NK-92 treated with Interleukin-12 subunit alpha and Interleukin-12 subunit beta, amount 100 ng/mL, for 24 hours (cell line): ENCODE measurements around the gene FSTL4.

Experiments
- DNase-seq: peaks from one replicate; lab custom pipeline; 2025; lab: John Stamatoyannopoulos, UW

Gene FSTL4

DNA sequence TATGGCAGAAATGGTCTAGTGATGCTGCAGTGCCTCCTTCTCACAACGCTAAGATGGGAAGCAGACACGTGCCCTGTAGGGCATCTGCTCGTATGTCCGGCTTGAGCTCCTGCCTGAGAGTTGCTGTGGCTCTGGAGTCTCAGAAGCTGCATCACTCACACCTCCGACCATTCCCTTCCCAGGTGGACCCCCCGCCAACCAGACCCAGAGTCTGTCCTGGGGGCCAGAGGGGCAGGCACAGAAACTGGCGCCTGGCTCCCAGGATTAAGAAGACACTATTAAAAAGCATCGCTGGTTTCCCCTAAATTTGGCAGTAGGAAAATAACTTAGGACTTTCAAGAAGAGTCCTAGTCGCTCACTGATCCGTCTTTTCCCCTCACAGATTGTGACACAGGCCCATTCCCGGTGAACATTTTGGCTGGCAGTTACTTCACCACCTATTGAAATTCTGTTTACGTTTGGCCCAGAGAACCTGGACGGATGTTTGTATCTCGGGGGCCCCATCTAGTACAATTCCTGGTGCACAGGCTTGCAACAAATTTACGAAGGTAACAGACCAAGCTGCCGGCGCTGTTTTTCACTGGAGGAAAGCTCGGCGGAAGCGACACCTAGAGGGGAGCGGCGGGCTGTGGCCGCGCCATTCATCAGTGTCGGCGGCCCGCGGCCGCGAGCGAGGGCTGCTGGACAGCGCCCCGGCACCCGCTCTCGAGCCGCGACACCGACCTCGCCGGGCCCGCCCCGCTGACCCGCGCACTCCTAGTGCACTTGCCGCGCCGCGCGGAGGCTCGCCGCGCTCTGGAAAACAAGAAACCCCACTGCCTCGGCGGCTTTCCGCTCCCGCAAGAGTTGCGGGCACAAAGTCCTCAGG lies 1.6 kb downstream of the FSTL4 start:
- no peak for DNase-seq

DNA sequence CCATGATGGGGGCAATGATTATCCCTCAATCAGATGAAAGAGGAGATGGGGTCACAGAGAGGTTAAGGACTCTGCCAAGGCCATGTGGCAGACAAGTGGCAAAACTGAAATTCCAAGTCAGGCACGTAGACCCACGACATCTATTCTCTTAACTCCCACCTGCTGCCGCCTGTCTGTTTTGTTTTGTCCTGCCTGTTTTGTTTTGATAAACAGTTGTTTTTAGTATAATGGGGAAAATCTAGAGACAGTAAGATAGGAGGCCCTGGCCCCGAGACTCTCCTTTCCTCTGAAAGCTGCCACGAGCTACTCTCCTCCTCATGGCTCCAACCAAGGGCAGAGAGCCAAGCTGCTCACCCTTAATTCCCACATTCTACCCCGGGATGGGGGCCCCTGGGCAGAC lies 4.9 kb downstream of the FSTL4 start:
- DNase-seq = no peak

DNA sequence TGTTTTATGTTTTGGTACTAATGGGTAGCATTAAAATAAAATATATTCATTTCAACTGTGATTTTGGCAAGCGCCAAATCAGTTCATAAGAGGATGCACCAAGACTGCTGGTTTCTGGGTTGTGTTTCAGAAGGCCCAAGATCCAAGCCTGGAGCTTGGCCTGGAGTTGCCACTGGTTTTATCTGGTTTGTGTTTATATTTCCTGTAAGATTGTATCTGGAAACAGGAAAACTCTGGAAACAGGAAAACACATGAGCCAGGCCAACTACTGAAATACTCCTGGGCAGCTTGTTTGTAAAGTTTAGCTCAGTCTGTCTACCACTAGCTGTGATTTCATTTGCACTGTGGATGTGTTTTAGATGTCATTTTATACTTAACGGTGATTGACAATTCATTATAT lies 5.5 kb downstream of the FSTL4 start:
- DNase-seq = no peak

DNA sequence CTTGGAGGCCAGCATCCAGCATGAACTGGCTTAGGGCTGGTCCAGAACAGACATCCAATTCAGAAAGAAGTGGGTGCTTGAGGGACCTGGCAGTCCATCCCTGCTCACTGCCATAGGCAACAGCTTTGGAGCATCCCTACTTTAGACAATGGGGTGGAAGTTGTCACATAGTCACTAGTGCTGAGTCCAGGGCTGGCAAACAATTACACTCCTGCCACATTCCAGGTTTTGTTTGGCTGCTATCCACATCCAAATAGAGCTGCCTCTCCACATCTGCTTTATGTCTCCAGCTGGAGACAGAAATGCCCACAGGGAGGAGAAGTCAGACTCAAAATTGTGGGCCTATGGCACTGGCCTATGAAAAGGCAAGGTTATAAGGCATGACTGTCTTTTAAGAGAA lies 7.0 kb downstream of the FSTL4 start:
- DNase-seq = no peak

GRCh38 chr5:133603711-133604110 lies 8.6 kb downstream of the FSTL4 start:
- no peak for DNase-seq

DNA sequence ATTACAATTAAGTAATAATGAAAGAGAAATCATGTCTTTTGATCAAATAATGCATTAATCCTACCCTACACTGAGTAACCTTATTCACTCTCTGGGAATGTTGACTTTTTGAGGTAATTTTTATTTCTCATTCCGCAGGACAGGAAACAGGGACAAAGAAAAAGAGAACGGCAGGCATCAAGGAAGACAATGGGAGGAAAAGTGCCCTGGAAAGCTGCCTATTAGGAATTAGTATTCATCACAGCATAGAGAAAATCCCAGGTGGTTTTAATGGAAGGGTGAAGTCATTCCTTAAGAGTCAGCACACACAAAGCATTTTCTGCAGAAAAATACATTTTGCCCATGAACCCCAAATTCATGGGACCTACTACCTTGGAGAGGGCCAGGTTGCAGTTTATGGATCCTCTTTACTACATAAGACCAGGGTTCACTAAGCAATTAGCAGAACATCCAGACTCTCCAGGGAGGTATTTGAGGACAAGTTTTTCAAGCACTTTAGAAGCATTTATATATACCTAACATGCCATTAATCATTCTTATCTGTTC lies 9.4 kb downstream of the FSTL4 start:
- no peak for DNase-seq

GRCh38 chr5:133599600-133599999 lies 12.7 kb downstream of the FSTL4 start:
- no peak for DNase-seq

GRCh38 chr5:133599044-133599443 lies 13.3 kb downstream of the FSTL4 start:
- no peak for DNase-seq

GRCh38 chr5:133596049-133596448 lies 16.3 kb downstream of the FSTL4 start:
- no peak for DNase-seq

DNA sequence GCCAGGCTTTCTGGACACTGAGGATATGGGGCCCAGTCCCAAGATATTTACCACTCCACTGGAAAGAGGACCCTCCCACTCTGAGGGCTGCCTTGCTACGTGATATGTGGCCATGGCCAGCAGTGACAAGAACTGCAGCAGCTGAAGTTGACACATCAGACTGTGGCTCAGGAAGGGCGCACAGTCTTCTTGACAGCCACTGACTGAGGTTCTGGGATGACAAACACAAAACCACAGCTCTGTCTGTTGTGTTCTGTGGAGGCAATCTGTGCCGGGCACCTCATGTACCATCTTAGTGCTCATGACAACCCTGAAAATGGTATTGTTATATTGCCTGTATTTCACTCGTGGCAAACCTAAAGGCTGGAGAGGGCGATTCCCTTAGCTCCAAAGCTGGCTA lies 16.9 kb downstream of the FSTL4 start:
- DNase-seq = no peak

DNA sequence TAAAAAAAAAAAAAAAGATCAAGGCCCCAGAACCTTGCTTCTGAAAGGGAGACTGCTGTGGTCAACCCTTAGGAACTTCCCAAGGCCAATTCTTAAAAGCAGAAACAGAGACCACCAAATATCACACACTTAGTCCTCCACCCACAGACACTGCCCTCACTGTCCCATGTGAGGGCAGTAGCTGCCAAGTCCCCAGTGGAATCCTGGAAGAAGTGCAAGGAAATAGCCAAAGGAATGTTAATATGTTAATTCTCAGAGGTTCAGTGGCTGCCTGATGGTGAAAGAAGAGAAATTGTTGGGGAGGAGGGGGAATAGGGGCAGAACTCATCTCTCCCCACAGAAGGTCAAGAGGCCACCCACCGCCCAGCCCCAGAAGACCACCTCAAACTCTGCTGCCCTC lies 23.1 kb downstream of the FSTL4 start:
- no peak for DNase-seq

DNA sequence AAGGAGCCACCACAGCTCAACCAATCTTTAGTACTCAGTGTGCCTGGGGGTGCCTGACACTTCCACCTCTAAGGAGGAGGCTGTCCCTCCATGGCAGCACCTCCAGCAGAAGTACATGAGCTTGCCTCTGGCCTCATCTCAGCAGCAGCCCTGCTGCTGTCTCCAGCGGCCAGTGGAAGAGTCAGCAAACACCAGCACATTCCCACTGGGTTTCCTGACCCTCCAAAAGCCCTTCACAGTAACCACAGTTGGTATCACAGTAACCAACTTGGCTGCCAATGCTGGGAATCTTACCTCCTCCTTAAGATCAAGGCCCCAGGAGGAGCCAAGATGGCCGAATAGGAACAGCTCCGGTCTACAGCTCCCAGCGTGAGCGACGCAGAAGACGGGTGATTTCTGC lies 29.4 kb downstream of the FSTL4 start:
- no peak for DNase-seq

DNA sequence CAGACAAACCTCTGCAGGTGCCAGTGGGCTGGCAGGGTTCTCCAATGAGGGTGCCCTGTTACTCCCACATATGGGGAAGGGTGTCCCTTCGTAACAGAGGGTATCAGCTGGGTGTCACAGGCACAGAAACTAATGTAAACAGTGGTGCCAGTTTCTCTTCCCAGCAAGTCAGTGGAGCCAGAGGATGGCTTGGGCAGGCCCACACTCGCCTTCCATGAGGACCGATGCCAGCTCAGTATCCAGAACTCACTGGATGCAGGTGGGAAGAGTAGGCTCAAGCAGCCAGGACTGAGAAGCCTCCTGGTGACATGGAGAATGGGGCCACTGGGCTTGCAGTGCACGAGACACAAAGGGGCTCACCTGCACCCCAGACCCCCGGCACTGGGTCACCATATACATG lies 30.4 kb downstream of the FSTL4 start:
- DNase-seq = no peak

DNA sequence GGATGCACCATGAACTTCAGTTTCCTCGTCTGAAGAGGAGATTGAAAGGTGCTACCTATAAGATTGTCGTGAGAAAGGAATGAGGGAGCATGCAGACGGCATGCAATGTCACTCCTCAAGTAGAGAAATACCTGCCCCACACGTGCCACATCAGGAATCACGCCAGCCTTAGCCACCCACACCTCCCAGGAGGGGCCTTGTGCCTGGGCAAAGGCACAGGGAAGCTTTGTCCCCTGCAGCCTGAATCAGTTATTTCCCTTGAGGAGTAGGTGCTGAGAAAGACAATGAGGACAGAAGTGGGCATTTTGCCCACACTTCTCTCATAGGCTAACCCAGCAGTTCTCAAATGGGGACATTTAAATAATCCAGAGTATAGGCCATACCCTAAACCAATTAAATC lies 31.0 kb downstream of the FSTL4 start:
- no peak for DNase-seq

DNA sequence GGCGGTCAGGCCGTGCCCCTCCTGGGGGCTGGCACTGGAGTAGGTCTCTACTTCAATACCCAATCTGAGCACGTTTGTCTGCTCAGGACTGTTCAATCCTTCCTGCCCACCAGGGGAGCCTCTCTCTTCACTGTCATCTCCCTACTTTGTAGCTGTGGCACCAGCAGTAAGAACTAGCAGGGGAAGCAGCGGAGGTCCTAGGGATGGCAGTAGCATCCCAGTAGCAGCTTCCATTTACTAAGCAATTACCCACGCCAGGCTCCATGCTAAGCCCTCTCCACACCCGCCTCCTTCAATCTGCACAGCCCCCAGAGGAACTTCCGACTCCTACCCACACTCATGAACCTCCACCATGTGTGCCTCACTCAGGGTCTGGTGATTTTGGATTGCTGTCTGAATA lies 31.7 kb downstream of the FSTL4 start:
- no peak for DNase-seq

- DNase-seq = no peak
Observed at GRCh38 chr5:133579766-133580165, 32.6 kb downstream of the FSTL4 start.

GRCh38 chr5:133569347-133569746 lies 43.0 kb downstream of the FSTL4 start:
- no peak for DNase-seq

- no peak for DNase-seq
Observed at GRCh38 chr5:133565993-133566392, 46.3 kb downstream of the FSTL4 start.

DNA sequence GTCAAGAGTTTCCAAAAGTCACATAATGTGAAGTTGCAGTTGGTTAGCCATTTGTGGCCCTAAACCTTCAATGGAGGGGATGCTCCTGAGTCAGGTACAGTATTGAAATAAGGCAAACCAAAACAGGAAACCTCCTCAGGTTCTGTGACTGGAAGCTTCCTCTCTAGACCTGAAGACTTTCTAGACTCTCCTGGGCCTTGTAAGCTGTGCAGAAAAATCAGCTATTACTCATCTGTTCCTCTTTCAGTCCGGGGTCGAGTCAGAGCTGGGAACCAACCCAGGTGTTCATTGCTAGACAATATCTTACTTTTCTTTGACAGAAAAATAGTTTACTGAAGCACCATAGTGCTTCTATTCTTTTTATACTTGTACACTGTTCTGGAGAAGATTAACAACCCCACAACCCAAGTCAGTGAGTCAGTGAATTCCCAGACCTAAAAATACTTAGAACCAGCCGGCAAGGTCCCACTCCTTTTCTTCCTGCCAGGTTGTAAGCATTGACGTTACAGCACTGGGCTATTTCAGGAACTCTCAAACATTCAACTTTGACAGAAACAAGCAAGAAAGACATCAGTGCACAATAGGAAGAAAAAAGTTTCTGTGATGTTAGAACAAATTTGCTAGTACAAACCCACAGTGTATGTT lies 47.3 kb downstream of the FSTL4 start:
- DNase-seq = no peak

- no peak for DNase-seq
Observed at GRCh38 chr5:133562554-133562953, 49.8 kb downstream of the FSTL4 start.

GRCh38 chr5:133559960-133560359 lies 52.4 kb downstream of the FSTL4 start:
- DNase-seq = no peak

DNA sequence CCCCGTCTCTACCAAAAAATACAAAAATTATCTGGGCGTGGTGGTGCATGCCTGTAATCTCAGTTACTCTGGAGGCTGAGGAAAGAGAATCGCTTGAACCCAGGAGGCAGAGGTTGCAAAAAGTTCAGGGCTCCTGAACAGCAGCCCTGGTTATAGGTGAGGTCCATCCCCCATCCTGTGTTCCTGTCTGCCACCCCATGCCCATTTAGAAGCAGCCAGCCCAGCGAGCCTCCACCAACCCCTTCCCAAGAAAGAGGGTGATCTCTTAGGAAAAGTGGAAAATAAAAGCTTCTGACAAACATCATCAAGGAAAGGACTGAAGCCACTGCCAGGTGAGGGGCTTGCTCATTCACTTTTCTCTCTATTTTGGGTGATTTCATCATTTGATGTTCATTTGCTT lies 55.8 kb downstream of the FSTL4 start:
- DNase-seq = no peak

DNA sequence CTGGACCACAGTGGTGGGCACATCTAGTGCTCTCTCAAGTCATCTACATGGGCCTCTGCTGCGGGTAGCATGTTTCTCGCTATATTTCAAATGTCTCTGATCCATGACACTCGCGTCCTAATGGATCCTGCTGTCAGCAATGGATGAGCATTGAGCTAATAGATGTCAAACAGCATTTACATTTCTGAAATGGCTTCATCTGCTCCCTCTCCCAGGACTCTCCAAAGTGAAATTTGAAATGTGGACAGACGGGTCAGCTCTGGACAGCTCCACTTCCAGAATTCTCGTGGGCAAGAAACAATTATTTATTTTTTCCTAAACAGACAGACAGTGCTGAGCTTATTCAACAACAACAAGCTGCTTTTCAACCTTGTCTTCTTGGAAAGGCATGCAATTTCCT lies 58.1 kb downstream of the FSTL4 start:
- DNase-seq = no peak
